Activated CD8-positive, alpha-beta T cell treated with anti-CD3 and anti-CD28 coated beads for 36 hours (primary cell): ENCODE data around the gene SLC45A3. TPM values are rescaled to one million over a fixed set of nuclear protein-coding genes. Genes with fewer than 3 reads are reported as not detected.

Experiments used
- ATAC-seq: fragments of 200-7000 bp; cut with Tn5 transposase; one replicate; pipeline ENCODE4 v1.10.0; 2021; ENCODE audit warnings: mild to moderate bottlenecking, moderate library complexity
- CTCF ChIA-PET: fragments of 350-600 bp; sonication (Branson Sonifier 250); formaldehyde crosslinking; loops from one replicate; lab custom pipeline; 2021; ENCODE audit warnings: antibody characterized with exemption; lab: Charles Lee
- POLR2A ChIA-PET: fragments of 350-600 bp; sonication (Branson Sonifier 250); formaldehyde crosslinking; loops from one replicate; lab custom pipeline; 2021; ENCODE audit warnings: antibody characterized with exemption; lab: Charles Lee
- DNase-seq: peaks from one replicate; pipeline ENCODE4 v3.0.0-alpha.2; 2020
- H3K27ac Mint-ChIP-seq: one replicate; pipeline ENCODE4 v1.8.0; 2021; ENCODE audit warnings: mild to moderate bottlenecking, mixed read lengths
- H3K27me3 Mint-ChIP-seq: one replicate; pipeline ENCODE4 v1.8.0; 2021; ENCODE audit warnings: mixed read lengths
- H3K36me3 Mint-ChIP-seq: one replicate; pipeline ENCODE4 v1.8.0; 2021; ENCODE audit warnings: low read depth, mixed read lengths
- H3K4me1 Mint-ChIP-seq: one replicate; pipeline ENCODE4 v1.8.0; 2021; ENCODE audit warnings: low read depth, mixed read lengths
- H3K4me3 Mint-ChIP-seq: one replicate; pipeline ENCODE4 v1.8.0; 2021; ENCODE audit warnings: mild to moderate bottlenecking, moderate library complexity, mixed read lengths
- H3K9me3 Mint-ChIP-seq: one replicate; pipeline ENCODE4 v1.8.0; 2021; ENCODE audit warnings: mixed read lengths
- CTCF ChIP-seq: fragments of 200-600 bp; IDR thresholded peaks from one replicate; pipeline ENCODE4 v1.8.0; 2022; ENCODE audit warnings: antibody characterized with exemption, mild to moderate bottlenecking
- intact Hi-C: fragments of 100-400 bp; cut with micrococcal nuclease; formaldehyde crosslinking; loops from one replicate; pipeline ENCODE4 v1.10.0; 2022
- total RNA-seq, 2 experiments: library from RNA; stranded (reverse); gene quantifications; one replicate each; pipeline ENCODE4 v1.2.3, GENCODE V29; 2021

The SLC45A3 gene
- total RNA-seq, 2 experiments from 2014 or later: 0.38 to 0.65 TPM

- ATAC-seq: no peak
- H3K9me3 Mint-ChIP-seq: no peaks in the 10 kb centered on the region
- POLR2A ChIA-PET: interaction anchor here (0.5 kb wide), 1 partner anchor 13 kb away, joined by 3 read pairs; no protein-coding TSS in a partner anchor
Measured at GRCh38 chr1:205662791-205663190, 17.5 kb downstream of the SLC45A3 start.

GRCh38 chr1:205662135-205662738 is 18.1 kb downstream of the SLC45A3 start:
- no peak for TF ChIP-seq CTCF
- ChIA-PET POLR2A (no interaction called here), CTCF (interaction anchor here (0.9 to 8.9 kb wide), 7 partner anchors 8 to 315 kb away, joined by 3 to 232 read pairs (median 4); no protein-coding TSS in a partner anchor)
- DNase-seq (no peak), ATAC-seq (no peak)
- Mint-ChIP-seq H3K27ac (no peak overlapping the region), H3K36me3 (no peaks in the 10 kb centered on the region), H3K4me3 (no peak overlapping the region), H3K9me3 (no peaks in the 10 kb centered on the region), H3K4me1 (no peaks in the 10 kb centered on the region), H3K27me3 (no peaks in the 10 kb centered on the region)
- intact Hi-C loops: no loop called here

More at GRCh38 chr1:205662791-205663190, 17.5 kb downstream of the SLC45A3 start:
- H3K36me3 Mint-ChIP-seq: no peaks in the 10 kb centered on the region
- no peak overlapping the region for H3K27ac Mint-ChIP-seq
- no peak for DNase-seq
- no peaks in the 10 kb centered on the region for H3K27me3 Mint-ChIP-seq
- no peak for TF ChIP-seq CTCF
- intact Hi-C loops: no loop called here
- H3K4me1 Mint-ChIP-seq: no peaks in the 10 kb centered on the region
- no peak overlapping the region for H3K4me3 Mint-ChIP-seq
- CTCF ChIA-PET: interaction anchor here (1.1 to 8.9 kb wide), 5 partner anchors 15 to 314 kb away, joined by 3 to 232 read pairs (median 4); no protein-coding TSS in a partner anchor

GRCh38 chr1:205661429-205662134 is 18.7 kb downstream of the SLC45A3 start:
- POLR2A ChIA-PET: interaction anchor here (1.0 kb wide), 1 partner anchor 49 kb away, joined by 3 read pairs; no protein-coding TSS in a partner anchor
- H3K4me1 Mint-ChIP-seq: no peaks in the 10 kb centered on the region
- no peaks in the 10 kb centered on the region for H3K9me3 Mint-ChIP-seq
- intact Hi-C loops: no loop called here
- TF ChIP-seq CTCF: no peak
- H3K4me3 Mint-ChIP-seq: no peak overlapping the region
- H3K27ac Mint-ChIP-seq: no peak overlapping the region
- CTCF ChIA-PET: interaction anchor here (0.9 to 8.9 kb wide), 11 partner anchors 9 to 316 kb away, joined by 3 to 396 read pairs (median 4); partner anchors contain the start of gene SLC45A3
- H3K27me3 Mint-ChIP-seq: no peaks in the 10 kb centered on the region
- ATAC-seq (no peak), DNase-seq (no peak)
- no peaks in the 10 kb centered on the region for H3K36me3 Mint-ChIP-seq

- H3K9me3 Mint-ChIP-seq: no peaks in the 10 kb centered on the region
- no peak for TF ChIP-seq CTCF
- ATAC-seq (no peak), DNase-seq (no peak)
- no peaks in the 10 kb centered on the region for H3K4me1 Mint-ChIP-seq
- H3K27me3 Mint-ChIP-seq: no peaks in the 10 kb centered on the region
- H3K27ac Mint-ChIP-seq: no peak overlapping the region
- ChIA-PET CTCF (interaction anchor here (0.9 to 8.9 kb wide), 17 partner anchors 9 to 318 kb away, joined by 3 to 396 read pairs (median 41); partner anchors contain the start of genes ELK4 and SLC45A3), POLR2A (interaction anchor here (1.0 kb wide), 1 partner anchor 50 kb away, joined by 3 read pairs; no protein-coding TSS in a partner anchor)
- H3K4me3 Mint-ChIP-seq: no peak overlapping the region
- H3K36me3 Mint-ChIP-seq: no peaks in the 10 kb centered on the region
- intact Hi-C loops: no loop called here
Measured at GRCh38 chr1:205660361-205660760, 19.9 kb downstream of the SLC45A3 start.
